ENCODE results near the gene UNKL. TPM values are rescaled to one million over a fixed set of nuclear protein-coding genes. Genes with fewer than 3 reads are reported as not detected.

Gene UNKL
- total and polyA plus RNA-seq, 2 experiments from 2014 or later = 16.5 to 35.7 TPM

DNA sequence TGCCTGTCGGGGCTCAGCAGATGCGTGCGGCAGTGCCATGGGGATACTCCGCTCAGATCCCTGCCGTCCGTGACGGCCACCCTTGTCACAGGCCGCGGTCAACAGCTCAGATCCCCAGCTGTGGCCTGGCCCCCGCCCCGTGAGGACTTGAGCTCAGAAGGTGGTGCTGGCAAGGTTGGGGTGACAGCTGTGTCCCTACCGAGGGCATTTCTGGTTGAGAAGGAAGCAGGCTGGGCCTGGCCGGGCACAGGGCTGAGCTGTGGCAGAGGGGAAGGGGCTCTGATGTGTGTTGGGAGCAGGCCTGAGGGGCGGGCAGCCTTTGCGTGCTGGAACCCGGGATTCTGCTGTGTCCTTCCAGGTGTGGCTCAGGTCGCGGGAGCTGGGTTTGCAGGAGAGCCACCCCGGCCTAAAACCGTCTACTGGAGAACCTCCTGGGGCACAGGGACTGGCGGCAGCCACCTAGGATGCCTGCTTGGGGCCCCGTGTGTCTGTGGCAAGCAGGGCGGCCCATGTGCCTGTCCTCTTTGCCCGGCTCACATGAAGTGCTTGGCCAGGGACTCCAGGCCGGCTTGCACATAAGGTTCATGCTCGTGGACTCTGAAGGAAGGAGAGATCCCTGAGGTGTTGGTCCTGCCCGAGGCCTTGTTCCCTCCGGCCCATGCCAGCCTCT lies 100.0 kb downstream of the UNKL start:
- peaks cover 48% of the 10 kb centered on the region for H3K36me3 ChIP-seq
- H3K9me3 ChIP-seq (ENCODE audit: low read depth) = no peaks in the 10 kb centered on the region
- H3K27ac ChIP-seq = no peak overlapping the region
- H3K4me1 ChIP-seq (ENCODE audit: low read depth) = peaks cover 16% of the 10 kb centered on the region
- TF ChIP-seq CTCF (IDR thresholded peaks at IDR 0.05; ENCODE audit: low read depth, low read length) = no peak
- H3K4me3 ChIP-seq = no peak overlapping the region
- DNase-seq (ENCODE audit: low read depth in 1 of 2, low spot score in 1 of 2) = no peak
- H3K27me3 ChIP-seq = no peaks in the 10 kb centered on the region

DNA sequence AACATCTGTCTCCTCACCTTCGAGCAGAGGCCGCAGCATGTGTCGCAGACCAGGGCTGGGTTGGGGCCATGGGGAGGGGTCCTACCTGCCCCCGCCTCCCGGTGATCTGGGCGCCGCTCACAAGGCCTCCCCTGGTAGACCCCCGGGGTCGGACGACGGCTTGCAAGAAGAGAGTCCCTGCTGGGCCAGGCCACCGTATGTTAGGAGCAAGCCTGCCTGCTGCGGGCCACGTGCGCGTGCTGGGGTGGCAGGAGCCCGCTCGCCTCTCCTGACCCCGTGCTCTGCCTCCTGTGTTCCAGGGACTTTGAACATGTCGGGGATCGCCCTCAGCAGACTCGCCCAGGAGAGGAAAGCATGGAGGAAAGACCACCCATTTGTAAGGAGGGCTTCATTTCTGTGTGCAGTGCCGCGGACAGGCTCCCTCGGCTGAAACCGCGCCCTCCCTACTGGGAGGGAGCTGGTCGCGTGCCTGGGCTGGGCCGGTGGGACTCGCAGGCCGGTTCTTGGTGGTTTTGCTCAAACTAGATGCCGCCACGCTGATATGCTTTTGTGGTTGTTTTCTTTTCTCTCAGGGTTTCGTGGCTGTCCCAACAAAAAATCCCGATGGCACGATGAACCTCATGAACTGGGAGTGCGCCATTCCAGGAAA lies 100.7 kb downstream of the UNKL start:
- DNase-seq (ENCODE audit: low read depth in 1 of 2, low spot score in 1 of 2) = no peak
- peaks cover 41% of the 10 kb centered on the region for H3K36me3 ChIP-seq

More for the DNA sequence above, 100.7 kb downstream of the UNKL start:
- peaks cover 16% of the 10 kb centered on the region for H3K4me1 ChIP-seq (ENCODE audit: low read depth)
- H3K27ac ChIP-seq = no peak overlapping the region
- H3K9me3 ChIP-seq (ENCODE audit: low read depth) = no peaks in the 10 kb centered on the region
- H3K4me3 ChIP-seq = no peak overlapping the region
- no peaks in the 10 kb centered on the region for H3K27me3 ChIP-seq
- TF ChIP-seq CTCF (IDR thresholded peaks at IDR 0.05; ENCODE audit: low read depth, low read length) = no peak

Other genes starting within 250 kb of the UNKL start
- gene TPSG1, start 189.4 kb downstream of the UNKL start, total RNA-seq = not detected in 2 replicates
- gene TPSG1, start 189.4 kb downstream of the UNKL start, polyA plus RNA-seq = 0.77 and 0.81 TPM in 2 replicates
- not detected in 2 replicates for gene TPSB2, start 184.5 kb downstream of the UNKL start, total RNA-seq
- not detected in 2 replicates for gene TPSB2, start 184.5 kb downstream of the UNKL start, polyA plus RNA-seq
- gene TPSAB1, start 174.0 kb downstream of the UNKL start, total RNA-seq = not detected in 2 replicates
- gene TPSAB1, start 174.0 kb downstream of the UNKL start, polyA plus RNA-seq = not detected in 2 replicates
- not detected in 2 replicates for gene TPSD1, start 158.6 kb downstream of the UNKL start, total RNA-seq
- gene TPSD1, start 158.6 kb downstream of the UNKL start, polyA plus RNA-seq = not detected in 2 replicates
- gene UBE2I, start 105.1 kb downstream of the UNKL start, total RNA-seq = 75.4 and 81.4 TPM in 2 replicates
- gene UBE2I, start 105.1 kb downstream of the UNKL start, polyA plus RNA-seq = 156 and 157 TPM in 2 replicates
- gene BAIAP3, start 81.1 kb downstream of the UNKL start, total RNA-seq = 7.4 and 8.1 TPM in 2 replicates
- gene BAIAP3, start 81.1 kb downstream of the UNKL start, polyA plus RNA-seq = 2.7 and 7.7 TPM in 2 replicates
- gene TSR3, start 62.8 kb downstream of the UNKL start, total RNA-seq = 119 and 125 TPM in 2 replicates
- 157 and 173 TPM in 2 replicates for gene TSR3, start 62.8 kb downstream of the UNKL start, polyA plus RNA-seq
- 60.3 and 62.7 TPM in 2 replicates for gene GNPTG, start 62.8 kb downstream of the UNKL start, total RNA-seq
- 42.5 and 57.0 TPM in 2 replicates for gene GNPTG, start 62.8 kb downstream of the UNKL start, polyA plus RNA-seq
- gene UQCC4, start 6.0 kb upstream of the UNKL start, total RNA-seq = 14.3 and 18.6 TPM in 2 replicates
- gene UQCC4, start 6.0 kb upstream of the UNKL start, polyA plus RNA-seq = 24.6 and 36.2 TPM in 2 replicates
- gene PERCC1, start 16.4 kb upstream of the UNKL start, total RNA-seq = 0.18 TPM in 1 of 2 replicates, not detected in the other
- gene PERCC1, start 16.4 kb upstream of the UNKL start, polyA plus RNA-seq = not detected in 2 replicates
- 0.32 and 1.5 TPM in 2 replicates for gene CCDC154, start 29.9 kb upstream of the UNKL start, total RNA-seq
- gene CCDC154, start 29.9 kb upstream of the UNKL start, polyA plus RNA-seq = 0.49 and 0.64 TPM in 2 replicates
- 50.1 and 86.2 TPM in 2 replicates for gene CLCN7, start 60.3 kb upstream of the UNKL start, total RNA-seq
- 47.0 and 57.6 TPM in 2 replicates for gene CLCN7, start 60.3 kb upstream of the UNKL start, polyA plus RNA-seq
- gene PTX4, start 74.2 kb upstream of the UNKL start, total RNA-seq = 0.30 and 0.49 TPM in 2 replicates
- not detected in 2 replicates for gene PTX4, start 74.2 kb upstream of the UNKL start, polyA plus RNA-seq
- gene TELO2, start 78.7 kb upstream of the UNKL start, total RNA-seq = 48.2 and 51.6 TPM in 2 replicates
- gene TELO2, start 78.7 kb upstream of the UNKL start, polyA plus RNA-seq = 50.7 and 58.7 TPM in 2 replicates
- gene TMEM204, start 119.0 kb upstream of the UNKL start, total RNA-seq = 0.39 and 0.83 TPM in 2 replicates
- gene TMEM204, start 119.0 kb upstream of the UNKL start, polyA plus RNA-seq = 0.44 and 1.6 TPM in 2 replicates
- gene IFT140, start 197.4 kb upstream of the UNKL start, total RNA-seq = 40.4 and 48.9 TPM in 2 replicates
- gene IFT140, start 197.4 kb upstream of the UNKL start, polyA plus RNA-seq = 23.8 and 31.9 TPM in 2 replicates
- gene CRAMP1, start 197.7 kb upstream of the UNKL start, total RNA-seq = 13.1 and 15.3 TPM in 2 replicates
- gene CRAMP1, start 197.7 kb upstream of the UNKL start, polyA plus RNA-seq = 7.7 and 10.3 TPM in 2 replicates

Measured in cardiac muscle cell (in vitro differentiated cells and primary cell).